Mucosa of rectum (tissue), 2 donors: ENCODE results near the gene SIRT7.

Source experiments
- H3K27ac ChIP-seq, 2 donors: one replicate each; pipeline ENCODE4 v1.7.0; 2013; ENCODE audit warnings: inconsistent platforms in 2 of 2, low read depth in 2 of 2, low read length in 2 of 2
- H3K27me3 ChIP-seq, 2 donors: one replicate each; pipeline ENCODE4 v1.7.0; 2013; ENCODE audit warnings: low read length in 2 of 2; ENCODE audit not compliant: control insufficient read depth in 2 of 2, insufficient read depth in 2 of 2
- H3K36me3 ChIP-seq, 2 donors: one replicate each; pipeline ENCODE4 v1.7.0; 2013; ENCODE audit warnings: low read length in 2 of 2; ENCODE audit not compliant: control insufficient read depth in 2 of 2, insufficient read depth in 2 of 2
- H3K4me1 ChIP-seq, 2 donors: one replicate each; pipeline ENCODE4 v1.7.0; 2013; ENCODE audit warnings: low read length in 2 of 2, mild to moderate bottlenecking in 1 of 2; ENCODE audit not compliant: control insufficient read depth in 2 of 2, insufficient read depth in 2 of 2
- H3K4me3 ChIP-seq, 2 donors: one replicate each; pipeline ENCODE4 v1.7.0; 2013; ENCODE audit warnings: low read length in 2 of 2
- H3K9ac ChIP-seq, 2 donors: one replicate each; pipeline ENCODE4 v1.7.0; 2013; ENCODE audit warnings: low read length in 2 of 2, low read depth in 1 of 2, mild to moderate bottlenecking in 1 of 2
- H3K9me3 ChIP-seq, 2 donors: one replicate each; pipeline ENCODE4 v1.7.0; 2013; ENCODE audit warnings: low read length in 2 of 2; ENCODE audit not compliant: control insufficient read depth in 2 of 2
- donor health status: healthy.
- donor health status: Normal muscosa, but diverticular disease.

SIRT7 gene

GRCh38 chr17:81884968-81885367 lies 33.0 kb downstream of the SIRT7 start:
- H3K9me3 ChIP-seq = no peaks in the 10 kb centered on the region
- H3K27ac ChIP-seq = no peak overlapping the region
- peaks cover under 1 to 4% of the 10 kb centered on the region in 2 donors for H3K4me1 ChIP-seq
- no peak overlapping the region for H3K4me3 ChIP-seq
- H3K36me3 ChIP-seq = peaks cover 50 to 52% of the 10 kb centered on the region in 2 donors
- H3K27me3 ChIP-seq = no peaks in the 10 kb centered on the region
- no peak overlapping the region for H3K9ac ChIP-seq

DNA sequence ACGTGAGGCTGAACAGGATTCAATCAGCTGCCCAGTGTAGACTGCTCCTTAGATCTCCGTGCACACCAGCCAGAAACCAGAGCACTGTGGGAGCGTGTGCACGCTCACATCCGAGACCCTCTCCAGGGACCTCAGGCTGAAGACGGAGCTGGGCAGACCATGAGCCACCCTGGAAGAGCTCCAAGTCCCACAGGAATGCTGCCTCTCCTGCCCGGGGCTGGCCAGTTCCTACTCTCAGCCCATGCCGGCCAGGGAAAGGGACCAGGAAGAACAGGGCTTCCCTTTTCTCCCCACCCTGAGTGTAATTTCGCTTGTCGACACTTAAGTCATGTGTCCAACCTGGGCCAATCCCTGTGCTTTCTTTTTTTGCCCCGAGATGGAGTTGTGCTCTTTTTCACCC lies 33.5 kb downstream of the SIRT7 start:
- H3K36me3 ChIP-seq = peaks cover 46 to 51% of the 10 kb centered on the region in 2 donors
- H3K9ac ChIP-seq = no peak overlapping the region
- H3K27me3 ChIP-seq = no peaks in the 10 kb centered on the region

GRCh38 chr17:81879121-81879520 lies 38.9 kb downstream of the SIRT7 start:
- Histone ChIP-seq H3K9me3 (no peaks in the 10 kb centered on the region), H3K36me3 (peaks cover 3 to 11% of the 10 kb centered on the region in 2 donors), H3K9ac (no peak overlapping the region), H3K4me1 (no peaks in the 10 kb centered on the region), H3K27ac (no peak overlapping the region), H3K4me3 (no peak overlapping the region), H3K27me3 (no peaks in the 10 kb centered on the region)

More for the DNA sequence above, 33.5 kb downstream of the SIRT7 start:
- no peaks in the 10 kb centered on the region for H3K4me1 ChIP-seq
- H3K27ac ChIP-seq = no peak overlapping the region
- no peaks in the 10 kb centered on the region for H3K9me3 ChIP-seq
- H3K4me3 ChIP-seq = no peak overlapping the region

GRCh38 chr17:81878294-81878693 lies 39.7 kb downstream of the SIRT7 start:
- H3K27ac ChIP-seq = no peak overlapping the region
- no peak overlapping the region for H3K9ac ChIP-seq
- no peak overlapping the region for H3K4me3 ChIP-seq
- H3K36me3 ChIP-seq = peaks cover 3 to 10% of the 10 kb centered on the region in 2 donors
- no peaks in the 10 kb centered on the region for H3K27me3 ChIP-seq
- no peaks in the 10 kb centered on the region for H3K4me1 ChIP-seq
- no peaks in the 10 kb centered on the region for H3K9me3 ChIP-seq

DNA sequence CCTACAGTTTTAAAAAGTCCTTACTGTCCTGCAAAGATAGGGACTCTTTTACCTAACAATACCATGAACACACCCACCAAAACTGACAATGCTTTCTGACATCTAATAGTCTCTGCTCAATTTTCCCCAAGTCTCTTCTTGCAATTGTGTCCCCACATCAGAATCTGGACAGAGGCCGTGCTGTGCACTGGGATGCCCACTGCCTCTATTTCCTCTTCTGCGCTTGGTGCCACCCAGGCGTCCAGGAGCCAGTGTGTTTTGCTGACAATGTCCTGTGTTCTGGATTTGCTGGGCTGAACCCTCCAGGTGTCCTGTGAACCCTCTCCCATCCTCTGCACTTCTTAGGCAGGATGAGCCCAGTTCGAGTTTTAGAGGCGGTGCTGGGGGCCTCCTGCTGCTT lies 40.4 kb downstream of the SIRT7 start:
- no peaks in the 10 kb centered on the region for H3K4me1 ChIP-seq
- H3K9ac ChIP-seq = no peak overlapping the region
- no peaks in the 10 kb centered on the region for H3K27me3 ChIP-seq

GRCh38 chr17:81871387-81872230 lies 46.4 kb downstream of the SIRT7 start:
- H3K36me3 ChIP-seq = peaks cover 10 to 12% of the 10 kb centered on the region in 2 donors
- H3K9me3 ChIP-seq = no peaks in the 10 kb centered on the region
- peak overlapping the region; percentile 92 to 99 for H3K9ac ChIP-seq
- peaks cover 41 to 44% of the 10 kb centered on the region in 2 donors for H3K4me1 ChIP-seq
- H3K4me3 ChIP-seq = peak overlapping the region; percentile 85 to 94
- H3K27me3 ChIP-seq = no peaks in the 10 kb centered on the region
- peak overlapping the region; percentile 96 to 98 for H3K27ac ChIP-seq

More for the DNA sequence above, 40.4 kb downstream of the SIRT7 start:
- H3K9me3 ChIP-seq = no peaks in the 10 kb centered on the region
- H3K4me3 ChIP-seq = no peak overlapping the region
- peaks cover 3 to 8% of the 10 kb centered on the region in 2 donors for H3K36me3 ChIP-seq
- H3K27ac ChIP-seq = no peak overlapping the region

DNA sequence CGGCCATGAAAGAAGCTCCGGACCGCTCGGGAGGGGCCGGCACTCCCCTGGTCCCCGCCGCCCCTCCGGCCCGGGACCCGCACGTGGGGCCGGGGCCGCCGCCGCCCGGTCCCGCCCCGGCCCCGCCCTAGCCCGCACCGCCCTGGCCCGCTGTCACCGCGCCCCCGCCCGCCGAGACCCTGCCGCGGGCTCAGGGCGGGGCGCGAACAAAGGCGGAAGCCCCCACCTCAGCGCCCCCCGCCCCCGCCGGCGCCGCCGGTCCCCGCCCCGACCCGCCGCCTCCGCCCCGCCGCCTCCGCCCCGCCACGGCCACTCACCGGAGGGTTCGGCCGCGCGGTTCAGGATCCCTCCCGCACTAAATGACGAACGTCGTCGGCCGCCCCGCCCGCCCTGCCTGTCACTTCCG lies 47.0 kb downstream of the SIRT7 start, which contains the start of gene ARHGDIA:
Gene ARHGDIA, minus strand, starts transcription at position 357 of the 406 bp plus-strand sequence. CDS start 1,407 bp downstream, outside the sequence.
- Histone ChIP-seq H3K27ac (peak within 1 kb of the TSS; percentile 96 to 98), H3K36me3 (peaks cover 10 to 12% of the 10 kb centered on the region in 2 donors), H3K9ac (peak within 1 kb of the TSS; percentile 93 to 99), H3K9me3 (no peaks in the 10 kb centered on the region), H3K27me3 (no peaks in the 10 kb centered on the region), H3K4me3 (peak within 1 kb of the TSS; percentile 85 to 94), H3K4me1 (peaks cover 47 to 50% of the 10 kb centered on the region in 2 donors)

GRCh38 chr17:81870131-81870980 lies 47.6 kb downstream of the SIRT7 start:
- H3K9me3 ChIP-seq = no peaks in the 10 kb centered on the region
- peak overlapping the region; percentile 96 to 98 for H3K27ac ChIP-seq
- peak overlapping the region; percentile 84 to 94 for H3K4me3 ChIP-seq
- H3K36me3 ChIP-seq = peaks cover 10 to 12% of the 10 kb centered on the region in 2 donors
- no peaks in the 10 kb centered on the region for H3K27me3 ChIP-seq
- H3K9ac ChIP-seq = peak overlapping the region; percentile 86 to 93
- H3K4me1 ChIP-seq = peaks cover 53 to 55% of the 10 kb centered on the region in 2 donors

DNA sequence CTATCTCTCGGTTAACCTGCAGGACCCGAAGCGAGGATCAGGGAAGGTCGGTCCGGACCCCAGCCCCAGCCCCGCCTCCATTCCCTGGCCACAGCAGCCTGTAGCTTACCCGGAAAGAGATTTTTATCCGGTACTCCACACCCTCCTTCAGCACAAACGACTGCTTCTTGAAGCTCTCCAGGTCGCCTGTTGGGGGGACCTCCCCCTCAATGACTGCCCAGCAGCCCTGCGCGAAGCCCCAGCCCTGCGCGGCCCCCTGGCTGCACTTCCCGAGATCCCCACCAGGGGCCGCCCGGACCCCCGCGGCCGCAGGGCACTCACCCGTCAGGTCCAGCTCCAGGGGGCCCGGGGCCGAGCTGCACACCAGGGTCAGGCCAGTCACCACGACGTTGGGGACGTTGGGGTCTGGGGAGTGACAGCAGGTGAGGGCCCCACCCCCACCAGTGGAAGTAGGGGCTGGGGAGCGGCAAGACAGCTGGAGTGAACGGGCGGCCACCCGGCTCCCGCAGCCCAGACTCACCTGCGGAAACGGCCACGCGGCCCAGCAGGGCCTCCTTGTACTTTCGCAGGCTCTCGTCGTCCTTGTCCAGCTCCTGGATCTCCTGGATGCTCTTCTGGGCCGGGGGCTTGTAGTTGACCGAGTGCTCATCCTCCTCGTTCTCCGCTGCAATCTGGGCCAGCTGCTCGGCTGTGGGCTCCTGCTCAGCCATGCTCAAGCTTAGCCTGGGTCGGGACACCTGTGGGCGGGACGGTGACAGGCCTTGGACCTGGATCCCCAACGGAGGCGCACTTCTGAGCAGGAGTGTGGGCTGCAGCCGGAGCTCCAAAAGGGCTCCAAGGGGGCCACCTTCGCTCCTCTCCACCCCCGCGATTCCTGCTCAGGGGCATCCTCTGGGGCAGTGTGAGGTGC lies 48.5 kb downstream of the SIRT7 start:
- Histone ChIP-seq H3K27ac (peak overlapping the region; percentile 96 to 98), H3K4me3 (peak overlapping the region; percentile 84 to 94), H3K9ac (peak overlapping the region; percentile 86 to 93), H3K36me3 (peaks cover 10 to 12% of the 10 kb centered on the region in 2 donors), H3K27me3 (no peaks in the 10 kb centered on the region), H3K9me3 (no peaks in the 10 kb centered on the region), H3K4me1 (peaks cover 61% of the 10 kb centered on the region in 2 donors)
